ENCODE results near the gene TRIO. TPM values are rescaled to one million over a fixed set of nuclear protein-coding genes. Genes with fewer than 3 reads are reported as not detected.

The TRIO gene
- total RNA-seq, 1 donor from 2014 or later, result 89.8 TPM

DNA sequence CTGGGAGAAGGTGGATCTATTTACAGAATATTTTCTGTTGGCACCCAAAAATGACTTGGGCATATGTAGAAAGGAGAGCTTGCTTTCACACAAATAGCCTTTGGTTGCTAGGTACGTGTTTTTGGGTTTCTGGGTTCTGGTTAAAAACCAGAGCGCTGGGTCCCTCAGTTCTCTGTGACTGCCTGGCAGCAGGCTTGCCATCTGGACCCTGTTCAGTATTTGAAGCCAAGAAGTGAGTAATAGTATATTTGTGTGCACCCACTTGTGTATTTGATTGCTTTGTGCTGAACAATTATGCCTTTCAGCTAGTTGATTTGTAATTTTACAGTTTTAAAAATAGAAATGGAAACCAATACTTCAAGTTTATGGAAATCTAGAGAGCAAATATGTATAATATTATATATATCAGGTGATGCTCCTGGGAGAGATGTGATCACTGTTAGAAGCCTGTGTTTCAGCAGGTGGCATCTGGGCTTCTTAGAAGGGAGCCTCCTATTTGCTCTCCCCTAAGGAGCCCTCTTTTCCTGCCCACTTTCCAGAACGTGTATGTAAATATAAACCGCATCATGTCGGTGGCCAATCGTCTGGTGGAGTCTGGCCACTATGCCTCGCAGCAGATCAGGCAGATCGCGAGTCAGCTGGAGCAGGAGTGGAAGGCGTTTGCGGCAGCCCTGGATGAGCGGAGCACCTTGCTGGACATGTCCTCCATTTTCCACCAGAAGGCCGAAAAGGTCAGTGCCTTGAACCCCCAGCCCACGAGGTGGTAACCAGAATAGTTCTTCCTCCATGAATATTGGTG is 153.6 kb downstream of the TRIO start:
- no peak for DNase-seq (ENCODE audit: low spot score)
- intact Hi-C loops (cut with DNase I), result no loop called here

GRCh38 chr5:14297697-14298096 is 154.6 kb downstream of the TRIO start:
- DNase-seq (ENCODE audit: low spot score), result no peak
- intact Hi-C loops (cut with DNase I), result no loop called here

- no peak for DNase-seq (ENCODE audit: low spot score)
- intact Hi-C loops (cut with DNase I), result no loop called here
These were observed 155.1 kb downstream of the TRIO start for GRCh38 chr5:14298126-14298847.

- DNase-seq (ENCODE audit: low spot score), result no peak
These were observed 156.5 kb downstream of the TRIO start for GRCh38 chr5:14299666-14300065.

DNA sequence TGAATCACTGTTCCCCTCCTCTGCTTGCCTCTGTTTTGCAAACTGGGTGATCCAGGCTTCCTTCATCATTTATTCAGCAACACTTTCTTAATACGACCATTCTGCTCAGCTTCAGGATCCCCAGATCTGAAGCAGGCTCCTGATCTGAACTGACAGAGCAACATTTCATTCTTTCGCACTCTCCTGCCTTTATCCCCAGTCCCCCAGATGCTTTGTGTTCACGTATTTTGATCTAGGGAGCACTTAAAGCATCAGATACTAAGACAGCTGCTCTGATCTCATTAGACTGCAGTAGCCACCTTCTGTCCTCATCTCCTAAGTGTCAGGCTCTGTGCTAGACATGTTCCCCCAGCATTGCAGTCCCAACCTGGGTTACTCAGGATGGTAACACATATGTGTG is 158.0 kb downstream of the TRIO start:
- intact Hi-C loops (cut with DNase I), result no loop called here
- no peak for DNase-seq (ENCODE audit: low spot score)

More at GRCh38 chr5:14299666-14300065, 156.5 kb downstream of the TRIO start:
- intact Hi-C loops (cut with DNase I), result no loop called here

GRCh38 chr5:14302330-14302729 is 159.2 kb downstream of the TRIO start:
- intact Hi-C loops (cut with DNase I), result no loop called here
- no peak for DNase-seq (ENCODE audit: low spot score)

- DNase-seq (ENCODE audit: low spot score), result no peak
- intact Hi-C loops (cut with DNase I), result no loop called here
These were observed 161.9 kb downstream of the TRIO start for GRCh38 chr5:14305045-14305444.

GRCh38 chr5:14306329-14306815 is 163.2 kb downstream of the TRIO start:
- no peak for DNase-seq (ENCODE audit: low spot score)
- intact Hi-C loops (cut with DNase I), result no loop called here

GRCh38 chr5:14308384-14309154 is 165.4 kb downstream of the TRIO start:
- DNase-seq (ENCODE audit: low spot score), result no peak
- intact Hi-C loops (cut with DNase I), result no loop called here

DNA sequence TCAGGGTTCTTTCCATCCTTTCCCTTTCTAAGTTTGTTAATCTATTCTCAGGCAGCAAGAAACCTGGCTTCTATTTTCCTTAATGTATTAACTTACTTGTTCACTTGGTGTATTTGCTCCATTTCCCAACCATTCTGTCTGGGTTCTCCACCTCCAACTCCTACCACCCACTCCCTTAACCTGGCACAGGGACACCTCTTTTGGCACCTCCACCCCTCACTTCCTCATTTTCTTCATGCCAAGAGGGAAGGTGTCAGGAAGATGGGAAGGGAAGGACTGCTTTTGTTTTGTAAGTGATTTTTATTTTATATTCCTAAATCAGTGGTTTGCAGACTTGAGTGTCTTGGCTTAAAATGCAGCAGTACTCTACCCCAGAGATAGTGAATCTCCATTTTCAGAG is 166.1 kb downstream of the TRIO start:
- no peak for DNase-seq (ENCODE audit: low spot score)
- intact Hi-C loops (cut with DNase I), result no loop called here

- no peak for DNase-seq (ENCODE audit: low spot score)
- intact Hi-C loops (cut with DNase I), result no loop called here
These were observed 166.9 kb downstream of the TRIO start for GRCh38 chr5:14309878-14310531.

GRCh38 chr5:14310901-14311300 is 167.8 kb downstream of the TRIO start:
- intact Hi-C loops (cut with DNase I), result no loop called here

GRCh38 chr5:14313986-14314690 is 171.0 kb downstream of the TRIO start:
- DNase-seq (ENCODE audit: low spot score), result no peak
- intact Hi-C loops (cut with DNase I), result no loop called here

More at GRCh38 chr5:14310901-14311300, 167.8 kb downstream of the TRIO start:
- DNase-seq (ENCODE audit: low spot score), result no peak

DNA sequence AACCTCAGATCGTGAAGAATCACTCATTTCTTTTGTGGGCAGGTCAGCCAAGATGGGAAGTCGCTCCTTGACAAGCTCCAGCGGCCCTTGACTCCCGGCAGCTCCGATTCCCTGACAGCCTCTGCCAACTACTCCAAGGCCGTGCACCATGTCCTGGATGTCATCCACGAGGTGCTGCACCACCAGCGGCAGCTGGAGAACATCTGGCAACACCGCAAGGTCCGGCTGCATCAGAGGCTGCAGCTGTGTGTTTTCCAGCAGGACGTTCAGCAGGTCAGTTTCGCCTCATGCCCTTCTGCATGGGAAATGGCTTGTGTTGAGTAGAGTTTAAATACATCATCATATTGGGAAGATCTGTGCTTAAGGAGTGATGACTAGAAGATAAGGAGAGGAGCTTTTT is 173.3 kb downstream of the TRIO start:
- no peak for DNase-seq (ENCODE audit: low spot score)
- intact Hi-C loops (cut with DNase I), result no loop called here

DNA sequence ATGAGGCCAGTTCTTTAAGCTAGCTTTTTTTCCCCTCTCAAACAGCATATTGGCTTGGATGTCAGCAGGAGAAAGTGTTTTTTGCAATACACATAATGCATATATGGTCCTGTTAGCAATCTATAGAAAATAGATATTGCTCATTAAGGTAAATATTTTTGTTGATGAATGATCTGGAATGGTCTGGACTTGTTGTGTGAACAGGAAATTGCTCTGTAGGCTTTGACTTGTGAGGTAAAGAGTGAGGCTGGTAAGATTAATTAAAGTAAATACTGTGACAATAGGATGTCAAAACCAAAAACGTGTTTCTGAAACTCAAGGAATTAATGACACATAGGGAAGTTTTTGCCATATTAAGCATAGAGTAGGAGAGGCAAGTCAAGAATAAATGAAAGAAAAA is 176.0 kb downstream of the TRIO start:
- no peak for DNase-seq (ENCODE audit: low spot score)
- intact Hi-C loops (cut with DNase I), result no loop called here

DNA sequence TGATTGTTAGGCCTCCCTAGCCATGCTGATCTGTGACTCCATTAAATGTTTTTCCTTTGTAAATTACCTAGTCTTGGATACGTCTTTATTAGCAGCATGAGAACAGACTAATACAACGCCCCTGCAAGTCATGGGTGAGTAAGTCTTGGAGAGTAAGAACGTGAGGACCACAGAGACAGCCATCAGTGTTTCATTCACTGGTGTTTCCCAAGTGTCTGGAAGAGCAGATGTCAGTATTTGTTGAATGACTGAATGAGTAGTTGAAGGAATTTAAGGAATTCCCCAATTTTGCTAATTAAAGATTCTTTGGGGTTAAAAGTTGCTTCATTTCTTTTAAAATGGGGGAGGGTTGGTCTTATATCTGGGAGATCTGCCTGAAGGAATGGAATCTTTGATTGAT is 178.8 kb downstream of the TRIO start:
- intact Hi-C loops (cut with DNase I), result no loop called here

DNA sequence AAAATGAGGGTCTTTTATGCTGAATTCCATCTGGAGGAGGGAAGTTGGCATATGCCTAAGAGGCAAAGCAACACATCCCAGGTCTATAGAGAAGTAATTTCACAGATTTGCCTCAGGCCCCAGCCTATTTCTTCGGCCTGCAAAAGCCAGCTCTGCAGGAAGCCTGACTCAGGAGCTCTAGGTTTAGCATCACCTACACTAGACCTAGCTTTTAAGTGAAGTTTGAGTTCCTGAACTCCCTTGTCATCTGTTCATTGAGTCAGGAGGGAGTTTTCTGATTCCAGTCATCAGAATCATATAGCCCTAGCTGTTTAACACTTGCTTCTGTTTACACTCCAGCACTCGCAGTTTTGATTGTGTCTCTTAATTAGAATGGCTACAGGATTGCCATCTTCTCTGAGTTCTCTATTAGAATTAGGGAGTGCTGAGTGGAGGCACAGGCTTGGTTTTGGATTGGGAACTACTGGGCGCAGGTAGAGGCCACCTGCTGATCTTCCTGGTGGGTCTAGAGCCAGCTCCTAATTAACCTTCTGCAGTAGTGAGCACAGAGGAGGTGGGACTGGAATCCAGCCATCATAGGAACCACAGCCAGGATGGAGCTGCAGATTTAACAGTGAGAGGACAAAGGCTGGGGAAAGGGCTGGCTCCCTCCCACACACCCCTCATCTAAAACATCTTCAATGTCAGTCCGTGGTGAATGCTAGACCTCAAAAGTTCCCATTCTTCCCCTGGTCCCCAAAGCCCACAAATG is 179.5 kb downstream of the TRIO start:
- DNase-seq (ENCODE audit: low spot score), result no peak
- intact Hi-C loops (cut with DNase I), result no loop called here

More for the DNA sequence above, 178.8 kb downstream of the TRIO start:
- DNase-seq (ENCODE audit: low spot score), result no peak

DNA sequence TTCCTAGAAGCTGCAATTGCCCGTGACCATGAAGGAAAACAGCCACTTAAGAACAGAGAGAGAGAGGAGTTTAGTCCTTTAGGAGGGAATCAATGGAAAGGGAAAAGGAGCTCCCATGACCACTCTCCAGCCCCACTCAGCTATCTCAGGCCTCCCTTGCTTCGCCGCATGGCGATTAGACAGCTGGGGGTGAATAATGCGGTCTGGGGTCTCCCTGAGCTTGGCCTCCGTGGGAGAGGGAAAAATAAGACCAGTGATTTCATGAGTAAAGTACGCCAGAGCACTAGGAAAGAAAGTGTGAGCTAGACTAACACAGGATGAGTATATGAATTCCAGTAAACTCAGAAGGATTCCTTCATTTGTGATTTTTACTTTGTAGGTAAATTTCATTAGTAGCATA is 180.3 kb downstream of the TRIO start:
- intact Hi-C loops (cut with DNase I), result no loop called here
- DNase-seq (ENCODE audit: low spot score), result no peak

Measured in cardiac septum (tissue), 1 donor.